Right renal pelvis (tissue), 4 donors: Measurements from ENCODE around the gene KRTAP6-3. TPM values are rescaled to one million over a fixed set of nuclear protein-coding genes. Genes with fewer than 3 reads are reported as not detected.

Experiments
- DNase-seq, 4 donors: peaks; one replicate each; pipeline ENCODE4 v3.0.0-alpha.2; 2013; ENCODE audit warnings: low read depth in 4 of 4, low spot score in 3 of 4, missing footprints in 1 of 4
- polyA plus RNA-seq, 4 donors: library from polyadenylated mRNA; unstranded; fragments of 120-200 nt; gene quantifications; one replicate each; pipeline ENCODE4 v1.2.1, GENCODE V29; 2013; ENCODE audit not compliant: insufficient read length in 4 of 4

Gene KRTAP6-3
- polyA plus RNA-seq, 4 donors, result not detected

DNA sequence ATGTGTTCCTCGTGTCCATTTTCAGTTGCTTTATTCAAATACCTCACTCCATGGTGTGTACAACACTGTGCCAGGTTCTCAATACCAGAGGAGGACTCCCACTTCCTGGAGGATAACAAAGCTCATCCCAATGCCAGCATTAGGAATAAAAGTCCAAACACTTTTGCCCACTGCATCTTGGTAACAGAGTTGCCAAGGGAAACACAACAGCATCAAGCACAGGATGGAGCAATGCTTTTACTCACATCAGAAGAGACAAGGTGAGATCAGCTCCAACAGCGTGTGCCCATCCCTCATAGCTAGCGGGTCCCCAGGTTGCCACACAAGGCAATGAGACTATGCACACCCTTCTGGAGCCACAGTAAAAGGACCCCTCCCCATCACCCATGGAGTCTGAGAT, 31.1 kb downstream of the KRTAP6-3 start:
- DNase-seq, result no peak

GRCh38 chr21:30625449-30626165, 33.4 kb downstream of the KRTAP6-3 start:
- no peak for DNase-seq

DNA sequence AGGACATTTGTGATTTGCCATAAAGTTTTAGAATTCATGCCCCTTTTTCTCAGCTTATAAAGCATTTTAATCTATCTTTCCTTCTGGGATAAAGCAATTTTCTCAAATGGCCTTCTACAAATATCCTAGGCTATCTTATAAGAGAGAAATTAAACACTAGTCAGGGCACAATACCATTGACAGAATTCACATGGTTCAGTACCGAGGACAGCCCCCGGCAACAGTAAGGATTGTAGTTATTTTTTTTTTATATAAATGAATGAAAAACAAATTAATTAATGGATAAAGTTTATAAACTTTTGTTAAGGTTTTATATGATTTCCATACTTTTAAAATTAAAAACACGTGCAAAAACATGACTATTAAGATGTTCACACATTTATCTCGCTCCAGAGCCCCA, 35.9 kb downstream of the KRTAP6-3 start:
- no peak for DNase-seq

DNA sequence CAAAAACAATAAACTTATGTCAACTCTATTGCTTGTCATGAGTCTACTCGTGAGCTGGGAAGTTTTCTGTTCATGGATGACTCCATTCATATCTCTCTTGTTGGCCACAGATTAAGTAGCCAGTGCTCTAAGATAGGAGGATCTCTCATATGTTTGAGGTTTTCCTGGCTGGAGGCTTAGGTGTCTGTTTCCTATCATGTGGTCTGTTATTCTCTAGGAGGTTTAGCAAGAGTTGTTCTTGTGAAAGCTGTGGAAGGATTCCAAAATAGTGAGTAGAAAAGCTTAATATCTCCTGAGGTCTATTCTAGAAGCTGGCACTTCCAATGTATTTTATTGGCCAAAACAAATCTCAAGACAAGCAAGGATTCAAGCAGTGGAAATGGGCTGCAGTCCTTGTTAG, 37.0 kb downstream of the KRTAP6-3 start:
- no peak for DNase-seq

DNA sequence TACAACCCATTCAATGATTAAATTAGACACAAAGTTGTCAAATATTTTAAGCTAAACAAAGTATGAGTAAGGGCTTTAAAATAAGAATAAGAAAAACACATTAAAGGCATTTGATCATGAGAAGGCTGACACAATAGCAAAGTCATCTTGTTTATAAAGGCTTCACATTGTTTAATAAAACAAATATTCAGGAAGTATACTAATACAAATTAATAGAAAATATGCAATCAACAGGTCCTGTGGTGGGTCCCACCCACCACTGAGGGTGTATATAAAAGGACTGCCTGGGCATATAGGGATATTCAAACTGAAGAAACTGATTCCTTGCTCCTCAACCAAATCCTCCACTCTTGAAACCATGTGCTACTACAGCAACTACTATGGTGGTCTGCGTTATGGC, 42.7 kb downstream of the KRTAP6-3 start, which contains the start of gene KRTAP20-2:
TSS of gene KRTAP20-2 (plus strand) at position 301 of the 400 bp plus-strand sequence. CDS start at position 359, 58 bp downstream.
- no peak for DNase-seq

DNA sequence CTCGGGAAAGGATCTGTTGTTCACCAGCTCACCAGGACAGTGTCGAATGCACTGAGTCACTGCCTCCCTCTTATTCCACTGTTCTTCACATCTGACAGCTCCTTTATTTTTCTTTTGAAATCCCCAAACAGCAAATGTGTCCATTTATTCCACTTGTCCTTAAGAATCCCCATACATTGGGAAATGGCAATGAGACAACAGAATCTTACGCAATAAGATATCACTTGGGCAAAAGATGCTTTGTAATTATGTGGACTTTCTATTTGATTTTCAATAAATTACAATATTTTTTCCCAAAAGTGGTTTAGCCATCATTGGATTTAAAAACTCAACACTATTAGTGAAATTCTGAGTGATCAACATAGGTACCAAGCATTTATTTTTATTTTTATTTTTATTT, 46.4 kb downstream of the KRTAP6-3 start:
- DNase-seq, result no peak

- DNase-seq, result no peak
These were observed 50.3 kb downstream of the KRTAP6-3 start, which contains the start of gene KRTAP20-3 for GRCh38 chr21:30642564-30642963. Gene KRTAP20-3, plus strand, starts transcription at chr21:30642864.

Other genes with a start within 250 kb of the KRTAP6-3 start
- not detected for gene KRTAP23-1, start 243.8 kb upstream of the KRTAP6-3 start, polyA plus RNA-seq
- not detected for gene KRTAP13-2, start 220.2 kb upstream of the KRTAP6-3 start, polyA plus RNA-seq
- gene KRTAP13-1, start 196.4 kb upstream of the KRTAP6-3 start, polyA plus RNA-seq, result not detected
- not detected for gene KRTAP13-3, start 166.5 kb upstream of the KRTAP6-3 start, polyA plus RNA-seq
- not detected for gene KRTAP13-4, start 162.2 kb upstream of the KRTAP6-3 start, polyA plus RNA-seq
- gene KRTAP15-1, start 152.2 kb upstream of the KRTAP6-3 start, polyA plus RNA-seq, result not detected
- not detected for gene KRTAP19-1, start 112.1 kb upstream of the KRTAP6-3 start, polyA plus RNA-seq
- not detected for gene KRTAP19-2, start 105.0 kb upstream of the KRTAP6-3 start, polyA plus RNA-seq
- not detected for gene KRTAP19-3, start 100.4 kb upstream of the KRTAP6-3 start, polyA plus RNA-seq
- gene KRTAP19-4, start 95.3 kb upstream of the KRTAP6-3 start, polyA plus RNA-seq, result not detected
- not detected for gene KRTAP19-5, start 90.3 kb upstream of the KRTAP6-3 start, polyA plus RNA-seq
- gene KRTAP19-6, start 50.6 kb upstream of the KRTAP6-3 start, polyA plus RNA-seq, result not detected
- gene KRTAP19-7, start 31.1 kb upstream of the KRTAP6-3 start, polyA plus RNA-seq, result not detected
- not detected for gene KRTAP22-2, start 2.0 kb upstream of the KRTAP6-3 start, polyA plus RNA-seq
- not detected for gene KRTAP6-2, start 6.5 kb downstream of the KRTAP6-3 start, polyA plus RNA-seq
- gene KRTAP22-1, start 8.6 kb downstream of the KRTAP6-3 start, polyA plus RNA-seq, result not detected
- gene KRTAP6-1, start 21.5 kb downstream of the KRTAP6-3 start, polyA plus RNA-seq, result not detected
- gene KRTAP20-1, start 24.0 kb downstream of the KRTAP6-3 start, polyA plus RNA-seq, result not detected
- gene KRTAP20-4, start 28.2 kb downstream of the KRTAP6-3 start, polyA plus RNA-seq, result not detected
- not detected for gene KRTAP20-2, start 42.8 kb downstream of the KRTAP6-3 start, polyA plus RNA-seq
- gene KRTAP20-3, start 50.4 kb downstream of the KRTAP6-3 start, polyA plus RNA-seq, result not detected
- gene KRTAP21-3, start 126.3 kb downstream of the KRTAP6-3 start, polyA plus RNA-seq, result not detected
- gene KRTAP21-2, start 154.8 kb downstream of the KRTAP6-3 start, polyA plus RNA-seq, result not detected
- gene KRTAP21-1, start 163.0 kb downstream of the KRTAP6-3 start, polyA plus RNA-seq, result not detected
- gene KRTAP8-1, start 220.8 kb downstream of the KRTAP6-3 start, polyA plus RNA-seq, result not detected
- gene KRTAP7-1, start 237.3 kb downstream of the KRTAP6-3 start, polyA plus RNA-seq, result not detected